Measurements from ENCODE around the gene SOX10. TPM values are rescaled to one million over a fixed set of nuclear protein-coding genes. Genes with fewer than 3 reads are reported as not detected.

The SOX10 gene
- total RNA-seq, 4 donors from 2014 or later, result 15.2 to 30.8 (median 20.5) TPM

GRCh38 chr22:38017939-38018885 lies 33.9 kb upstream of the SOX10 start:
- no peaks in the 10 kb centered on the region for H3K36me3 ChIP-seq
- no peaks in the 10 kb centered on the region for H3K27me3 ChIP-seq
- H3K9me3 ChIP-seq, result no peaks in the 10 kb centered on the region
- TF ChIP-seq CTCF (IDR thresholded peaks at IDR 0.05), result no peak
- no peak for TF ChIP-seq POLR2A (IDR thresholded peaks at IDR 0.05)
- no peak for TF ChIP-seq POLR2AphosphoS5 (IDR thresholded peaks at IDR 0.05)
- no peak for TF ChIP-seq EP300 (IDR thresholded peaks at IDR 0.05)
- DNase-seq (ENCODE audit: low spot score in 2 of 2), result no peak
- H3K4me1 ChIP-seq, result peaks cover 36% of the 10 kb centered on the region
- WGBS, result 77% methylated on average over 12 of the region's 12 CpGs
- no peak overlapping the region for H3K4me3 ChIP-seq
- peak overlapping the region; percentile 90 for H3K27ac ChIP-seq

- DNase-seq (ENCODE audit: low spot score in 2 of 2), result peak; percentile 91 to 93
- H3K27me3 ChIP-seq, result no peaks in the 10 kb centered on the region
- no peaks in the 10 kb centered on the region for H3K36me3 ChIP-seq
- peak overlapping the region; percentile 90 for H3K27ac ChIP-seq
- H3K9me3 ChIP-seq, result no peaks in the 10 kb centered on the region
- 7% methylated on average over 3 of the region's 7 CpGs for WGBS
- TF ChIP-seq EP300 (IDR thresholded peaks at IDR 0.05), result no peak
- no peak for TF ChIP-seq POLR2AphosphoS5 (IDR thresholded peaks at IDR 0.05)
- TF ChIP-seq POLR2A (IDR thresholded peaks at IDR 0.05), result no peak
- no peak for TF ChIP-seq CTCF (IDR thresholded peaks at IDR 0.05)
- H3K4me3 ChIP-seq, result no peak overlapping the region
- peaks cover 36% of the 10 kb centered on the region for H3K4me1 ChIP-seq
Observed at GRCh38 chr22:38017272-38017920, 33.0 kb upstream of the SOX10 start.

- TF ChIP-seq POLR2A (IDR thresholded peaks at IDR 0.05), result no peak
- TF ChIP-seq EP300 (IDR thresholded peaks at IDR 0.05), result no peak
- TF ChIP-seq POLR2AphosphoS5 (IDR thresholded peaks at IDR 0.05), result no peak
- no peak for TF ChIP-seq CTCF (IDR thresholded peaks at IDR 0.05)
- Histone ChIP-seq H3K9me3 (no peaks in the 10 kb centered on the region), H3K27me3 (no peaks in the 10 kb centered on the region), H3K4me1 (peaks cover 36% of the 10 kb centered on the region), H3K27ac (peak overlapping the region; percentile 90), H3K4me3 (peak overlapping the region; percentile 32), H3K36me3 (no peaks in the 10 kb centered on the region)
- 26% methylated on average over 23 of the region's 33 CpGs for WGBS
- DNase-seq (ENCODE audit: low spot score in 2 of 2), result no peak
Observed at GRCh38 chr22:38016182-38017151, 32.1 kb upstream of the SOX10 start.

GRCh38 chr22:38014083-38014482 lies 29.7 kb upstream of the SOX10 start:
- TF ChIP-seq POLR2A (IDR thresholded peaks at IDR 0.05) (no peak), POLR2AphosphoS5 (IDR thresholded peaks at IDR 0.05) (no peak), EP300 (IDR thresholded peaks at IDR 0.05) (no peak), CTCF (IDR thresholded peaks at IDR 0.05) (no peak)
- Histone ChIP-seq H3K9me3 (no peaks in the 10 kb centered on the region), H3K27me3 (no peaks in the 10 kb centered on the region), H3K36me3 (no peaks in the 10 kb centered on the region), H3K4me1 (peaks cover 36% of the 10 kb centered on the region), H3K4me3 (no peak overlapping the region), H3K27ac (no peak overlapping the region)
- no peak for DNase-seq (ENCODE audit: low spot score in 2 of 2)
- 100% methylated on average over 1 of the region's 1 CpG for WGBS
